SK-N-DZ (cell line): ENCODE results near the gene LCP2.

Experiments used
- DNase-seq: peaks from one replicate; pipeline ENCODE4 v3.0.0-alpha.2; 2015; ENCODE audit warnings: low spot score

LCP2 gene

GRCh38 chr5:170217831-170218230 is 79.7 kb downstream of the LCP2 start:
- no peak for DNase-seq

GRCh38 chr5:170216257-170216864 is 81.2 kb downstream of the LCP2 start:
- peak; percentile 43 for DNase-seq

- no peak for DNase-seq
These were observed 85.8 kb downstream of the LCP2 start for GRCh38 chr5:170211575-170212334.

GRCh38 chr5:170206958-170207357 is 90.6 kb downstream of the LCP2 start:
- DNase-seq: no peak

- DNase-seq: no peak
These were observed 91.4 kb downstream of the LCP2 start for GRCh38 chr5:170206216-170206615.

- DNase-seq: no peak
These were observed 93.4 kb downstream of the LCP2 start for GRCh38 chr5:170204202-170204601.

GRCh38 chr5:170202117-170202516 is 95.5 kb downstream of the LCP2 start:
- no peak for DNase-seq

GRCh38 chr5:170201311-170201710 is 96.3 kb downstream of the LCP2 start:
- no peak for DNase-seq

GRCh38 chr5:170200876-170201275 is 96.7 kb downstream of the LCP2 start:
- DNase-seq: no peak
